NT2/D1 (cell line): ENCODE measurements around the gene TBX22.

ENCODE experiments used
- SUZ12 ChIP-seq: IDR thresholded peaks from 2 replicates; pipeline ENCODE4 v1.6.1; 2011; ENCODE audit not compliant: insufficient read length, insufficient read depth; ENCODE audit errors: extremely low read depth
- YY1 ChIP-seq: IDR thresholded peaks from 2 replicates; pipeline ENCODE4 v1.6.1; 2011; ENCODE audit not compliant: insufficient read length, insufficient read depth
- ZNF274 ChIP-seq: IDR thresholded peaks from 2 replicates; pipeline ENCODE4 v1.6.1; 2011; ENCODE audit warnings: mild to moderate bottlenecking, low read depth, low read length

DNA sequence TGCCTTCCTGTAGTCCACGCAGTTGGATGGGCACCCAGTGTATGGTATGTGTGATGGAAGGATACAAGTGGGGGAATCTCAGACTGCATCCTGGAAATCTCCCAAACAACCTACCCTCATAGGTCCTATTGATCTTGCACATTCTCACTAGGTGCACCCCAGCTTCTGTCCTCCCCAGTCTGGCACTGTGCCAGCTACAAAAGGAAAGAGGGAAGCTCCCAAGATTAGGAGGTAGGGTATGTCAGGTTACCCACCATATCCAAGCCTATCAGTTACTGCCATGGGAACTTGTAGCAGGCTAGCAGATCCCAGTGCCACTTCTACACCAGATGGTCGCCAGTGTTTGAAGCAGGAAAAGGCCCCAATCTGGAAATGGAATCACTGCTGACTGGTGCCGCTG, 11.6 kb downstream of the TBX22 start:
- TF ChIP-seq SUZ12 (no peak), ZNF274 (no peak), YY1 (no peak)
